SK-N-MC (cell line): ENCODE measurements around the gene DBNDD2.

Experiments
- DNase-seq: peaks from one replicate; pipeline ENCODE4 v3.0.0-alpha.2; 2011; ENCODE audit warnings: low read depth, low spot score
- H3K27ac ChIP-seq: fragments of 200-600 bp; sonication (generic); 2 replicates; pipeline ENCODE4 v1.5.1; 2016; ENCODE audit warnings: mixed run types
- H3K36me3 ChIP-seq: fragments of 200-600 bp; sonication (generic); 2 replicates; pipeline ENCODE4 v1.6.1; 2017; ENCODE audit warnings: antibody characterized with exemption, low read length, mixed read lengths; ENCODE audit not compliant: insufficient read depth
- H3K4me3 ChIP-seq: fragments of 200-600 bp; sonication (generic); 2 replicates; pipeline ENCODE4 v1.5.1; 2016
- H3K9ac ChIP-seq: fragments of 200-600 bp; sonication (generic); 2 replicates; pipeline ENCODE4 v1.8.0; 2017; ENCODE audit warnings: mixed run types, mixed read lengths; ENCODE audit not compliant: insufficient read length
- H3K9me3 ChIP-seq: fragments of 200-600 bp; sonication (generic); 2 replicates; pipeline ENCODE4 v1.6.1; 2017; ENCODE audit warnings: low read depth, mild to moderate bottlenecking, antibody characterized with exemption, low read length, moderate library complexity, mixed read lengths
- EZH2 ChIP-seq: fragments of 200-600 bp; sonication (generic); IDR thresholded peaks from one replicate; pipeline ENCODE4 v1.6.1; 2017; ENCODE audit warnings: antibody characterized with exemption
- FOXP2 ChIP-seq: optimal IDR thresholded peaks from 2 replicates; pipeline ENCODE3; 2011; ENCODE audit warnings: mild to moderate bottlenecking, moderate library complexity; ENCODE audit not compliant: insufficient read depth; ENCODE audit errors: extremely low read length, control extremely low read depth
- POLR2AphosphoS5 ChIP-seq: IDR thresholded peaks from 2 replicates; pipeline ENCODE4 v1.6.1; 2012; ENCODE audit warnings: mild to moderate bottlenecking, low read depth, low read length, borderline replicate concordance

Gene DBNDD2

GRCh38 chr20:45408646-45409213 lies 641 bp downstream of the DBNDD2 start:
- H3K9me3 ChIP-seq: no peaks in the 10 kb centered on the region
- TF ChIP-seq POLR2AphosphoS5 (no peak), EZH2 (no peak), FOXP2 (no peak)
- peaks cover 29% of the 10 kb centered on the region for H3K36me3 ChIP-seq
- no peak overlapping the region for H3K27ac ChIP-seq
- H3K4me3 ChIP-seq: no peak overlapping the region
- no peak overlapping the region for H3K9ac ChIP-seq
- no peak for DNase-seq

- no peaks in the 10 kb centered on the region for H3K9me3 ChIP-seq
- H3K4me3 ChIP-seq: no peak overlapping the region
- TF ChIP-seq EZH2 (no peak), POLR2AphosphoS5 (no peak), FOXP2 (no peak)
- no peak overlapping the region for H3K9ac ChIP-seq
- no peak for DNase-seq
- H3K27ac ChIP-seq: no peak overlapping the region
- H3K36me3 ChIP-seq: peaks cover 29% of the 10 kb centered on the region
Measured at GRCh38 chr20:45409521-45410272, 1.6 kb downstream of the DBNDD2 start.

GRCh38 chr20:45410887-45411286 lies 2.8 kb downstream of the DBNDD2 start:
- DNase-seq: no peak
- H3K4me3 ChIP-seq: no peak overlapping the region
- H3K9me3 ChIP-seq: no peaks in the 10 kb centered on the region
- H3K9ac ChIP-seq: no peak overlapping the region
- no peak for TF ChIP-seq EZH2
- TF ChIP-seq POLR2AphosphoS5: no peak
- TF ChIP-seq FOXP2: no peak
- peaks cover 29% of the 10 kb centered on the region for H3K36me3 ChIP-seq
- no peak overlapping the region for H3K27ac ChIP-seq

- TF ChIP-seq EZH2 (no peak), POLR2AphosphoS5 (no peak)
- H3K9ac ChIP-seq: no peak overlapping the region
- H3K4me3 ChIP-seq: no peak overlapping the region
- DNase-seq: no peak
- no peak overlapping the region for H3K27ac ChIP-seq
- no peaks in the 10 kb centered on the region for H3K9me3 ChIP-seq
- H3K36me3 ChIP-seq: peaks cover 29% of the 10 kb centered on the region
Measured at GRCh38 chr20:45412653-45413052, 4.6 kb downstream of the DBNDD2 start.

- no peak for DNase-seq
- TF ChIP-seq EZH2 (no peak), FOXP2 (no peak), POLR2AphosphoS5 (no peak)
- H3K9ac ChIP-seq: no peak overlapping the region
Measured at GRCh38 chr20:45413479-45413878, 5.4 kb downstream of the DBNDD2 start.

GRCh38 chr20:45415822-45416637 lies 7.9 kb downstream of the DBNDD2 start, which contains the start of gene PIGT:
Gene PIGT, plus strand, starts transcription at chr20:45416141. Its CDS starts 16 bp downstream, at chr20:45416157.
- TF ChIP-seq POLR2AphosphoS5 (peak; percentile 93), FOXP2 (no peak)
- H3K9ac ChIP-seq: peak within 1 kb of the TSS; percentile 90

More at GRCh38 chr20:45413479-45413878, 5.4 kb downstream of the DBNDD2 start:
- Histone ChIP-seq H3K27ac (no peak overlapping the region), H3K4me3 (no peak overlapping the region), H3K9me3 (no peaks in the 10 kb centered on the region), H3K36me3 (peaks cover 32% of the 10 kb centered on the region)

GRCh38 chr20:45416917-45417316 lies 8.8 kb downstream of the DBNDD2 start:
- peak overlapping the region; percentile 85 for H3K4me3 ChIP-seq
- DNase-seq: no peak
- H3K27ac ChIP-seq: no peak overlapping the region
- no peak for TF ChIP-seq EZH2
- TF ChIP-seq POLR2AphosphoS5: no peak
- no peak for TF ChIP-seq FOXP2
- no peaks in the 10 kb centered on the region for H3K9me3 ChIP-seq
- peaks cover 33% of the 10 kb centered on the region; the same call in 1 of the 2 replicates for H3K36me3 ChIP-seq
- peak overlapping the region; percentile 90 for H3K9ac ChIP-seq

More at GRCh38 chr20:45415822-45416637, 7.9 kb downstream of the DBNDD2 start, which contains the start of gene PIGT:
- H3K4me3 ChIP-seq: peak within 1 kb of the TSS; percentile 85
- DNase-seq: peak; percentile 39
- H3K27ac ChIP-seq: peak within 1 kb of the TSS; percentile 1; the same call in 1 of the 2 replicates
- no peaks in the 10 kb centered on the region for H3K9me3 ChIP-seq
- H3K36me3 ChIP-seq: peaks cover 31% of the 10 kb centered on the region
